OCI-LY3 (cell line): ENCODE data around the gene C1QTNF1.

ENCODE experiments used
- H2AFZ ChIP-seq: fragments of 200-600, 300-600 bp; shearing (Covaris generic); 2 replicates; pipeline ENCODE4 v1.6.0; 2014; ENCODE audit warnings: antibody characterized with exemption, low read depth, low read length
- H3K27ac ChIP-seq: fragments of 200-600, 300-600 bp; sonication (generic); 2 replicates; pipeline ENCODE4 v1.5.1; 2014; ENCODE audit warnings: mild to moderate bottlenecking, low read length, moderate library complexity, mixed read lengths
- H3K27me3 ChIP-seq: fragments of 200-600, 300-600 bp; sonication (generic); 2 replicates; pipeline ENCODE4 v1.6.1; 2014; ENCODE audit warnings: low read depth, low read length, mixed read lengths
- H3K36me3 ChIP-seq: fragments of 200-600, 300-600 bp; sonication (generic); replicated peaks from 2 replicates; pipeline ENCODE3; 2014; ENCODE audit warnings: low read depth, low read length, mixed read lengths
- H3K4me1 ChIP-seq: fragments of 300-600, 200-600 bp; sonication (generic); 2 replicates; pipeline ENCODE4 v1.6.1; 2014; ENCODE audit warnings: low read length, mixed read lengths
- H3K4me2 ChIP-seq: fragments of 200-600, 300-600 bp; sonication (generic); 2 replicates; pipeline ENCODE4 v1.6.1; 2014; ENCODE audit warnings: low read length, mixed read lengths
- H3K4me3 ChIP-seq: fragments of 300-600, 200-600 bp; sonication (generic); 2 replicates; pipeline ENCODE4 v1.5.1; 2014; ENCODE audit warnings: antibody characterized with exemption, mild to moderate bottlenecking, low read length, moderate library complexity
- H3K79me2 ChIP-seq: fragments of 300-600, 200-600 bp; shearing (Covaris generic); 2 replicates; pipeline ENCODE4 v1.6.1; 2014; ENCODE audit warnings: mild to moderate bottlenecking, low read length, mixed read lengths
- H3K9ac ChIP-seq: fragments of 300-600, 200-600 bp; shearing (Covaris generic); 2 replicates; pipeline ENCODE4 v1.6.0; 2014; ENCODE audit warnings: mild to moderate bottlenecking, low read length, moderate library complexity
- H3K9me3 ChIP-seq: fragments of 200-600, 300-600 bp; shearing (Covaris generic); 2 replicates; pipeline ENCODE4 v1.6.1; 2014; ENCODE audit warnings: low read length, mixed read lengths; ENCODE audit not compliant: insufficient read depth
- H4K20me1 ChIP-seq: fragments of 200-600, 300-600 bp; sonication (generic); 2 replicates; pipeline ENCODE4 v1.6.1; 2016; ENCODE audit warnings: low read length, mixed read lengths; ENCODE audit not compliant: insufficient read depth
- CTCF ChIP-seq: fragments of 200-600, 300-600 bp; sonication (generic); IDR thresholded peaks from 2 replicates; pipeline ENCODE4 v1.5.1; 2014; ENCODE audit warnings: antibody characterized with exemption, low read length, low read depth
- EZH2phosphoT487 ChIP-seq: fragments of 200-600 bp; shearing (Covaris generic); IDR thresholded peaks from 2 replicates; pipeline ENCODE4 v1.6.1; 2018; ENCODE audit warnings: antibody characterized with exemption, mixed run types, low read depth

C1QTNF1 gene

DNA sequence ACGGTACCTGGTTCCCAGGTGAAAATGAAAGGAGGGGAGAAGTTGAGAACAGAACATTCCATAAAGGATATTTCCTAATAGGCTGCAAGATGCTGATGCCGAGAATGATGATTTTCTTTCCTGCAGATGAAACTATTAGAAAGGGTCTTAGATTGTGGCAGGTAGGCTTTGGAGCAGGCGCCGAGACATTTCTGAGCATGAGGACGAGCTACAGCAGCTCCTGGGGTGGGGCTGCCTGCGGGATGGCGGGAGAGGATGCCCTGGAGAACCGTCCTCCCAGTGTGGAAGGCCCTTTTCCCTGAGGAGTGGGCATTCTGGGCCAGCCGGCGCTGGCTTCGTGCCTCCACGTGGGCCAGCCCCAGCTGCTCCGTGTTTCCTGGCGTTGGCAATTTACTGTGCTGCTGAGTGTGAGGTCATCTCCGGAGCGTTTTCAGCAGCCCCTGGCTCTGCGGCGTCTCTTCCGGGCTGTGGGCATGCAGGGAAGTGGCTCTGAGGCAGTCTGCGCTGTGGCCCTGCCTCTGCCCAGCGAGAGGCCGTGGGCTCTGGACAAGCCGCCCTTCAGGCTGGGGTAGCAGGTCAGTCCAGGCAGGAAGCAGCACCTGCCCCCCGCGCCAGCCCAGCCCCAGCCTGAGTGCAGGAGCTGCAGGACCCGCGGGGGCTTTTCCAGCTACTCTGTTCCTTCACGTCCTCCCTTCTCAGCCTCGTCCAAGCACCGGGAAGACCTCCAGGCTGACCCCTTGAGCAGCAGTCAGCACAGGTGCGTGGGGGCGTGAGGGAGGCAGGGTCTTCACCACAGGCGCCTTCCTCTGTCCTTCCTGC, 62.8 kb downstream of the C1QTNF1 start:
- H3K79me2 ChIP-seq = no peaks in the 10 kb centered on the region

DNA sequence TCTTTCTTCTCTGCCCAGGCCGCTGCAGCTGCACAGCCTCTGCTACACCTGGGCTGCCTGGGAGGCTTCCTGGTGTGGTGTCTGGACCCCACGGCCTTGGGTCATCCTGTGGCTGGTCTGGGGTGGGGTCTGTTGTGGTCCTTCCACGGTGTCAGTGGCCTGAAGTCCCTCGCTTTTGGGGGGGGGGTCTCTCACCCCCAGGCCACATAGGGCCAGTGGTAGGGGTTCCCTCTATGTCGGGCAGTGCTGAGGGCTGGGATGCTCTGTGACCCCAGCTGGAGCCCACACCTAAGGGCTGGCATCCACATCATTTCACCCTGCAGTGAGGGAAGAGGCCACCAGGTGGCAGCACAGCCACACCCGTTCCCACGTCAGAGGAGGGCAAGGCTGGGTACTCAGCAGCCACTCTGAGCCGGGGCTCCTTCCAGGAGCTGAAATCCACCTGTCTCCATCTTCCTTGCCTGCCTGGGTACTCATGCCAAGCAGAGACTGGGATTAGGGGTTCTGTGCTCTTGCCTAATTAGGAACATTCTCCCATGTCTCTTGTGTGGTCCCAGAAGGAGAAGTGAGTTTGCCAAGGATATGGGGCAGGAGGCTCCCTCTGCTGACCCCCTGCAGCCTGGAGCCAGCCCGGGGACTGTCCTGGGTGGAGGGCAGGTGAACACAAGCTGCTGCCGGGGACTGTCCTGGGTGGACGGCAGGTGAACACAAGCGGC, 63.6 kb downstream of the C1QTNF1 start:
- Histone ChIP-seq H3K9ac (no peak overlapping the region), H4K20me1 (no peaks in the 10 kb centered on the region), H3K79me2 (no peaks in the 10 kb centered on the region), H3K9me3 (no peaks in the 10 kb centered on the region), H3K36me3 (no peaks in the 10 kb centered on the region), H3K4me3 (no peak overlapping the region), H3K27me3 (no peaks in the 10 kb centered on the region), H3K4me1 (no peaks in the 10 kb centered on the region), H3K27ac (no peak overlapping the region), H2AFZ (no peak overlapping the region), H3K4me2 (no peak overlapping the region)
- peak; percentile 86 for TF ChIP-seq CTCF
- no peak for TF ChIP-seq EZH2phosphoT487

More for the DNA sequence above, 62.8 kb downstream of the C1QTNF1 start:
- Histone ChIP-seq H4K20me1 (no peaks in the 10 kb centered on the region), H3K9me3 (no peaks in the 10 kb centered on the region), H3K4me3 (no peak overlapping the region), H3K4me1 (no peaks in the 10 kb centered on the region), H3K27ac (no peak overlapping the region), H3K4me2 (no peak overlapping the region), H2AFZ (no peak overlapping the region), H3K9ac (no peak overlapping the region), H3K27me3 (no peaks in the 10 kb centered on the region), H3K36me3 (no peaks in the 10 kb centered on the region)
- TF ChIP-seq CTCF (no peak), EZH2phosphoT487 (no peak)

DNA sequence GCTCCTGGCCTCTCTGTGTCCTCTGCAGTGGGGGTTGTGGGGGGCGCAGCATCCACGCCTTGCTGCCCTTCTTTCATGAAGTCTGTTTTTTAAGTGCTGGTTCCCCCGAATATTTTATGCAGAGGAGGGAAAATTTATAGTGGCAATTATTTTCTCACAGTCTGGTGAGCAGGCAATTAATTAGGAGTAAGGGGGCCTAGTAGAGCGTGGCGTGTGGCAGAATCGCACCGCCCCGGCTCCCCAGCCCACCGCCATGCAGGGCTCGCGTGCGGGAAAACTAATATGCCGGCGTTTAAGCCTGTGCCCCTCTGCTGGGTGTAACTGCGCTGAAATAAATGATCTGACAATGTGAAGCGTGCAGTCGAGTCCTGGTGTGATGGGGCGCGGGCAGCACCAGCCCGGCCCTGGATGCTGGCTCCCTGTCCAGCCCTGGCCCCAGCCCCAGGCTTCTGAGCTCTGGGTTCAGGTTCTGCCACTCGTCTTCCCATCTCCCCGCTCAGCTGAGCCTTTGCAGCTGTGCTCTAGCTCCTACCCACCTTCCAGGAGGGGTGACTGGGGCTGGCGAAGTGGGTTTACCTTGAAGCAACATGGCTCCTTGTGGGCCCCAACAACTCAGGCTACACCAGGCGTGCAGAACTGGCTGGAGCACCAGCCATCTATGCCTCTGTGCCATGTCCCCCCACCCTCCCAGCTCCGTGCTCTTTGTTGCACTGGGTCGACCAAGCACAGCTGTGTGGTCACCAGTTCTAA, 64.5 kb downstream of the C1QTNF1 start:
- H4K20me1 ChIP-seq = no peaks in the 10 kb centered on the region
- no peak overlapping the region for H3K9ac ChIP-seq
- H3K4me1 ChIP-seq = no peaks in the 10 kb centered on the region
- no peak overlapping the region for H3K27ac ChIP-seq
- H3K27me3 ChIP-seq = no peaks in the 10 kb centered on the region
- H3K4me3 ChIP-seq = no peak overlapping the region
- no peak overlapping the region for H3K4me2 ChIP-seq
- H3K9me3 ChIP-seq = no peaks in the 10 kb centered on the region
- no peaks in the 10 kb centered on the region for H3K36me3 ChIP-seq
- H3K79me2 ChIP-seq = no peaks in the 10 kb centered on the region
- TF ChIP-seq EZH2phosphoT487 (no peak), CTCF (no peak)
- H2AFZ ChIP-seq = no peak overlapping the region

DNA sequence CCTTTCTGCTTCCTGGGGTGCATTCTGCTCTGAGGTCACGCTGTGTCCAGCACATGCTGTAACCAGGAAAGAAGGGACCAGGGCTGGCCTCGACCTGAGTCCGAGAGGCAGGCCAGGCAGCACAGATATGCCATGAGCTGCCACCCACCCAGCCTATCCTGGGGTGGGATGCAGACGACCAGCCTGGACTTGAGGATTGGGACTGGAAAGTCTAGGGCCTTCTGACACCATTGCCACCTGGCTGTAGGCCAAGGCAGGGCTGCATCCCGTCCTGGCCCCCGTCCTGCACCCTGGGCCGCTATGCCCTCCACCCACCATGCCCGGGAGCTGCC, 65.0 kb downstream of the C1QTNF1 start:
- no peak for TF ChIP-seq CTCF
- no peak for TF ChIP-seq EZH2phosphoT487
- Histone ChIP-seq H3K4me1 (no peaks in the 10 kb centered on the region), H3K27me3 (no peaks in the 10 kb centered on the region), H3K36me3 (no peaks in the 10 kb centered on the region), H3K9ac (no peak overlapping the region), H3K4me2 (no peak overlapping the region), H3K4me3 (no peak overlapping the region), H3K27ac (no peak overlapping the region), H3K79me2 (no peaks in the 10 kb centered on the region), H2AFZ (no peak overlapping the region), H4K20me1 (no peaks in the 10 kb centered on the region), H3K9me3 (no peaks in the 10 kb centered on the region)
